ENCODE results near the gene YY1.

GRCh38 chr14:100222224-100223093, 16.5 kb upstream of the YY1 start:
- TF ChIP-seq CTCF (IDR thresholded peaks at IDR 0.05; ENCODE audit: low read depth, low read length) (no peak), MAX (IDR thresholded peaks at IDR 0.05; ENCODE audit: low read depth, low read length) (no peak), POLR2A (IDR thresholded peaks at IDR 0.05; ENCODE audit: extremely low read depth, insufficient read length) (no peak)
